Skeletal muscle satellite cell (primary cell): ENCODE data around the gene TPRG1L.

Source experiments
- H3K27me3 ChIP-seq: 2 replicates; pipeline ENCODE4 v1.7.0; 2013; ENCODE audit warnings: low read length; ENCODE audit not compliant: control insufficient read depth, insufficient read depth
- H3K36me3 ChIP-seq: 2 replicates; pipeline ENCODE4 v1.7.0; 2013; ENCODE audit warnings: mild to moderate bottlenecking, control low read depth, low read length; ENCODE audit not compliant: insufficient read depth
- H3K4me1 ChIP-seq: 2 replicates; pipeline ENCODE4 v1.7.0; 2013; ENCODE audit warnings: low read length; ENCODE audit not compliant: control insufficient read depth, insufficient read depth
- H3K4me2 ChIP-seq: 2 replicates; pipeline ENCODE4 v1.7.0; 2013; ENCODE audit warnings: mild to moderate bottlenecking, low read length
- H3K4me3 ChIP-seq: 2 replicates; pipeline ENCODE4 v1.7.0; 2013; ENCODE audit warnings: low read length
- H3K9ac ChIP-seq: 2 replicates; pipeline ENCODE4 v1.7.0; 2013; ENCODE audit warnings: mild to moderate bottlenecking, low read depth, low read length, moderate library complexity
- H3K9me3 ChIP-seq: replicated peaks from 2 replicates; pipeline ENCODE4 v1.7.0; 2013; ENCODE audit warnings: mild to moderate bottlenecking, control low read depth, low read length

The TPRG1L gene

GRCh38 chr1:3595949-3596348 is 28.9 kb upstream of the TPRG1L start:
- no peaks in the 10 kb centered on the region for H3K9me3 ChIP-seq
- H3K4me1 ChIP-seq: no peaks in the 10 kb centered on the region
- no peak overlapping the region for H3K4me3 ChIP-seq
- H3K4me2 ChIP-seq: no peak overlapping the region
- no peak overlapping the region for H3K9ac ChIP-seq
- H3K36me3 ChIP-seq: no peaks in the 10 kb centered on the region
- H3K27me3 ChIP-seq: peaks cover 45% of the 10 kb centered on the region

- Histone ChIP-seq H3K4me1 (no peaks in the 10 kb centered on the region), H3K4me3 (no peak overlapping the region), H3K9ac (no peak overlapping the region), H3K4me2 (no peak overlapping the region), H3K36me3 (no peaks in the 10 kb centered on the region), H3K27me3 (peaks cover 49% of the 10 kb centered on the region), H3K9me3 (no peaks in the 10 kb centered on the region)
These were observed 27.9 kb upstream of the TPRG1L start for GRCh38 chr1:3596663-3597598.

- no peaks in the 10 kb centered on the region for H3K4me1 ChIP-seq
- peaks cover 49% of the 10 kb centered on the region for H3K27me3 ChIP-seq
- H3K9me3 ChIP-seq: no peaks in the 10 kb centered on the region
- no peak overlapping the region for H3K9ac ChIP-seq
- H3K4me3 ChIP-seq: no peak overlapping the region
- no peaks in the 10 kb centered on the region for H3K36me3 ChIP-seq
- no peak overlapping the region for H3K4me2 ChIP-seq
These were observed 27.2 kb upstream of the TPRG1L start for GRCh38 chr1:3597599-3597964.

GRCh38 chr1:3598051-3598491 is 26.7 kb upstream of the TPRG1L start:
- Histone ChIP-seq H3K4me2 (no peak overlapping the region), H3K36me3 (no peaks in the 10 kb centered on the region), H3K9ac (no peak overlapping the region), H3K9me3 (no peaks in the 10 kb centered on the region), H3K4me3 (no peak overlapping the region), H3K27me3 (peaks cover 49% of the 10 kb centered on the region), H3K4me1 (no peaks in the 10 kb centered on the region)

GRCh38 chr1:3598522-3599285 is 26.1 kb upstream of the TPRG1L start:
- H3K27me3 ChIP-seq: peaks cover 49% of the 10 kb centered on the region
- no peak overlapping the region for H3K9ac ChIP-seq
- H3K4me3 ChIP-seq: no peak overlapping the region
- no peaks in the 10 kb centered on the region for H3K4me1 ChIP-seq
- H3K9me3 ChIP-seq: no peaks in the 10 kb centered on the region
- no peak overlapping the region for H3K4me2 ChIP-seq
- H3K36me3 ChIP-seq: no peaks in the 10 kb centered on the region

GRCh38 chr1:3599286-3599811 is 25.5 kb upstream of the TPRG1L start:
- Histone ChIP-seq H3K4me3 (no peak overlapping the region), H3K27me3 (peaks cover 49% of the 10 kb centered on the region), H3K4me1 (no peaks in the 10 kb centered on the region), H3K4me2 (no peak overlapping the region), H3K36me3 (no peaks in the 10 kb centered on the region), H3K9me3 (no peaks in the 10 kb centered on the region), H3K9ac (no peak overlapping the region)

GRCh38 chr1:3599816-3600215 is 25.0 kb upstream of the TPRG1L start:
- Histone ChIP-seq H3K4me1 (no peaks in the 10 kb centered on the region), H3K4me3 (no peak overlapping the region), H3K4me2 (no peak overlapping the region), H3K9me3 (no peaks in the 10 kb centered on the region), H3K9ac (no peak overlapping the region), H3K36me3 (no peaks in the 10 kb centered on the region), H3K27me3 (peaks cover 49% of the 10 kb centered on the region)

GRCh38 chr1:3600354-3600753 is 24.5 kb upstream of the TPRG1L start:
- Histone ChIP-seq H3K36me3 (no peaks in the 10 kb centered on the region), H3K27me3 (peaks cover 47% of the 10 kb centered on the region), H3K4me1 (no peaks in the 10 kb centered on the region), H3K4me3 (no peak overlapping the region), H3K9ac (no peak overlapping the region), H3K4me2 (no peak overlapping the region), H3K9me3 (no peaks in the 10 kb centered on the region)

GRCh38 chr1:3601743-3602142 is 23.1 kb upstream of the TPRG1L start:
- Histone ChIP-seq H3K9me3 (no peaks in the 10 kb centered on the region), H3K4me3 (no peak overlapping the region), H3K27me3 (peaks cover 40% of the 10 kb centered on the region), H3K4me2 (no peak overlapping the region), H3K4me1 (no peaks in the 10 kb centered on the region), H3K9ac (no peak overlapping the region), H3K36me3 (no peaks in the 10 kb centered on the region)

- H3K4me3 ChIP-seq: no peak overlapping the region
- no peaks in the 10 kb centered on the region for H3K9me3 ChIP-seq
- no peak overlapping the region for H3K9ac ChIP-seq
- H3K4me2 ChIP-seq: no peak overlapping the region
- peaks cover 37% of the 10 kb centered on the region for H3K27me3 ChIP-seq
- H3K36me3 ChIP-seq: no peaks in the 10 kb centered on the region
- H3K4me1 ChIP-seq: no peaks in the 10 kb centered on the region
These were observed 22.4 kb upstream of the TPRG1L start for GRCh38 chr1:3602375-3602774.

GRCh38 chr1:3603156-3603555 is 21.7 kb upstream of the TPRG1L start:
- peaks cover 29% of the 10 kb centered on the region for H3K27me3 ChIP-seq
- no peak overlapping the region for H3K4me2 ChIP-seq
- H3K9ac ChIP-seq: no peak overlapping the region
- H3K9me3 ChIP-seq: no peaks in the 10 kb centered on the region
- no peaks in the 10 kb centered on the region for H3K36me3 ChIP-seq
- no peaks in the 10 kb centered on the region for H3K4me1 ChIP-seq
- no peak overlapping the region for H3K4me3 ChIP-seq
